MG63 (cell line): Measurements from ENCODE around the gene NEK10. TPM values are rescaled to one million over a fixed set of nuclear protein-coding genes. Genes with fewer than 3 reads are reported as not detected.
"Not testable (repeated sequence)": the region's sequence is repeated elsewhere in the genome, so short reads cannot be mapped to it uniquely, and the experiment has no call there.

Experiments used
- DNase-seq: peaks from one replicate; pipeline ENCODE4 v3.0.0-alpha.2; 2020
- H3K27me3 ChIP-seq: fragments of 250-450 bp; sonication (Bioruptor Pico); 2 replicates; pipeline ENCODE4 v1.5.1; 2020; ENCODE audit warnings: mild to moderate bottlenecking, moderate library complexity
- H3K36me3 ChIP-seq: fragments of 250-450 bp; sonication (Bioruptor Pico); 2 replicates; pipeline ENCODE4 v1.5.1; 2020; ENCODE audit warnings: mild to moderate bottlenecking, moderate library complexity
- H3K4me3 ChIP-seq: fragments of 250-450 bp; sonication (Bioruptor Pico); 2 replicates; pipeline ENCODE4 v1.5.1; 2020; ENCODE audit warnings: mild to moderate bottlenecking, moderate library complexity
- H3K9me3 ChIP-seq: fragments of 250-450 bp; sonication (Bioruptor Pico); 2 replicates; pipeline ENCODE4 v1.5.1; 2020; ENCODE audit warnings: mild to moderate bottlenecking, moderate library complexity
- total RNA-seq: library from RNA; depleted of rRNA; stranded (reverse); fragments of >200 nt; shearing (Covaris generic); gene quantifications from 2 replicates; pipeline ENCODE4 v1.2.3, GENCODE V29; 2014; ENCODE audit warnings: low replicate concordance

The NEK10 gene
- total RNA-seq, 1 experiment from 2014 or later: 4.7 TPM

DNA sequence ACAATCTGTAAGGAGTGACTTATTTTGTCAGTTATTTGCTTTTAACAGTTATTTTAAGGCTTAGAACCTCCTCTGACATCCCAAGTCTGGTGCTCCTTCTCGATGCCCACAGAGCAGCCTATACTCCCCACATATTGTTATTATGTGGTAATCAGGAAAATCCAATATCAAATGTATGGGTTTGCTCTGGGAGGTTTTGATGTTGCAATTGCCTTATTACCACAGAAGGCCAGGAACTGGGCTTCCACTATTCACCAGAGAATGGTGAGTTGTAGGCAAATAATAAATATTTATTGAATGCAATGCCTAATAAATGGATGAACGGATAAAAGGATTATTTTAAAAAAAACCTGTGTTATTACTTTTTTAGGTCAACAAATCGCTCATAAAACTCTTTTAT lies 12.2 kb downstream of the NEK10 start:
- no peak overlapping the region for H3K4me3 ChIP-seq
- no peaks in the 10 kb centered on the region for H3K9me3 ChIP-seq
- H3K27me3 ChIP-seq: no peaks in the 10 kb centered on the region
- H3K36me3 ChIP-seq: no peaks in the 10 kb centered on the region
- no peak for DNase-seq

DNA sequence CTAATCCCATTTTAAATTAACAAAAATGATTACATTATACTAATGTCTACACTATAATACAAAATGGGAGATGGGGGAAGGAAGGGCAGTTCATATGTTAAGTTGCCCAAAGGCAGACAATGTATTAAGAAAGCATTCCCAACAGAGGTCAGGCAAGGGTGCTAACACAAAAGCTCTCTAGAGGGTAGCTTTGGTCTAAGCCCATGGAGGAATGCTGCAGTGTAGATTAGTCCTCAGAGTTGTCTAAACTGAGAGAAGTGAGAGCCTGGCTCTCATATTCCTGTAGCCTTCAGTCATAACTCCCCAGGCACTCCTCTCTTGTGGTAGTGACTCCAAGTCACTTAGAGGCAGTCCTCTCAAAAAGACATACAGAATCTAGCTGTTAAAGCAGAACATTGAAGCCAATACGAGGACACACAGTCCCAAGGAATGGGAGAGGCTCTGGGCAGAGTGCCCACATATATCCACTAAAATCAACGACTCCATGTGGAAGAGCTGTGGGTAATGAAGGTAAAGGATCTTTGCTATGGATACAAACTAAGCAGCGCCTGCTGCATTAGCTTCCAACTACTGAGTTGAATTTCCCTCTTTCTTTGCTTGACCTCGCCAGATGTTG lies 14.5 kb downstream of the NEK10 start:
- Histone ChIP-seq H3K4me3 (no peak overlapping the region), H3K9me3 (no peaks in the 10 kb centered on the region), H3K27me3 (no peaks in the 10 kb centered on the region), H3K36me3 (no peaks in the 10 kb centered on the region; the same call in 1 of the 2 replicates)
- DNase-seq: no peak

DNA sequence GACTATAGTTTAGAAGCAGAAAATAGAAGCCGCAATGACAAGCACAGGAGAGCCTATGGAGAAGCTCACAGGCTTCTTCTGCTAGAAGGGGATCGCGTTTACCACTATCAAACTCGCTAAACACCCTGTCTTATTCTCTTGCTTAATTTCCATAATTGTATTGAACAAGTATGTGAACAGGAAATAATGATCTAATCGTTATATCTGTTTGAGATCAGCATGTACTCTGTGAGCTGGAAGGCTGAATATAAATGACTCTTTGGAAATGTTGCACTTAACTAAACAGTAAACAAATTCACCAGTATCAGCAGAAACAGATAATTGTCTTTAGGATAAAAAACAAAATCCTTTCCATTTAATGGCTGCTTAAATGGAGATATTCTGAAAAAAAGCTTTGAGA lies 15.0 kb downstream of the NEK10 start:
- no peaks in the 10 kb centered on the region for H3K9me3 ChIP-seq
- H3K27me3 ChIP-seq: no peaks in the 10 kb centered on the region
- H3K4me3 ChIP-seq: no peak overlapping the region
- no peak for DNase-seq
- H3K36me3 ChIP-seq: no peaks in the 10 kb centered on the region; the same call in 1 of the 2 replicates

DNA sequence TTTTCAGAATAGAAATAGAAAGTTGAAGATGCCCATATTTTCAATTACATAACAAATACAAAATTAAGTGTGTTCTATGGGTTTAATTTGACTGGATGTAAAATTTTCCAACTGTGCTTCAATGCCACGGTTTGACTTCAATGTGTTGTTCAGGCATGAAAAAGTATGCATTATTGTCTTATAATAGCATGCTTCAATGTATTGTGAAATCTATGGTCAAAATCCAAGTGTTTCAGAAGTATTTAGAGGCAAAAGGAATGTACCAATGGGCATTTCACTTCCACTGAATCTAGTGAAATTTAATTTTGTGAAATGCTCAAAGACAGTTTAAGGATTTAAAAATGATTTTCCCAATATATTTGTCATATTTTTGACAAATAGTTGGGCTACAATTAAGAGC lies 16.0 kb downstream of the NEK10 start:
- Histone ChIP-seq H3K9me3 (no peaks in the 10 kb centered on the region), H3K4me3 (no peak overlapping the region), H3K36me3 (no peaks in the 10 kb centered on the region; the same call in 1 of the 2 replicates), H3K27me3 (no peaks in the 10 kb centered on the region)
- DNase-seq: no peak

DNA sequence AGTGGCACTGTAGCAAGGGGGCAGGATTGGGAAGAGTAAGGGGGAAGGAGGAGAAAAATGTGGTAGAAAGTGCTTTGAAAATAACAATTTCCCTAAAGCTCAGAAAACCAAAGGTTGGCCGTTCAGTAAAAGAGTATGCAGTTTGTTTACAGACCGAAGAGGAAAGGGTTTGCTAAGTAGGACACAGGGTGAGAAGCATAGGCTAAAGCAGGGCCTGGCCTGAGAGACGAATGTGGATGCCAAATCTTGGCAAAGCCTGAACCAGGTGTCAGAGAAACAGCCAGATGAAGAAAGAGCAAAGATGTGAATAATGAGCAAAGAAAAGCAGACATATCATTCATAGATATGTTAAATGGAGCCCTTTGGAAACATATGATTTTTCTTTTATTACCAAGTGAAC lies 17.1 kb downstream of the NEK10 start:
- Histone ChIP-seq H3K36me3 (no peaks in the 10 kb centered on the region; the same call in 1 of the 2 replicates), H3K4me3 (no peak overlapping the region), H3K27me3 (no peaks in the 10 kb centered on the region), H3K9me3 (no peaks in the 10 kb centered on the region)
- DNase-seq: no peak

DNA sequence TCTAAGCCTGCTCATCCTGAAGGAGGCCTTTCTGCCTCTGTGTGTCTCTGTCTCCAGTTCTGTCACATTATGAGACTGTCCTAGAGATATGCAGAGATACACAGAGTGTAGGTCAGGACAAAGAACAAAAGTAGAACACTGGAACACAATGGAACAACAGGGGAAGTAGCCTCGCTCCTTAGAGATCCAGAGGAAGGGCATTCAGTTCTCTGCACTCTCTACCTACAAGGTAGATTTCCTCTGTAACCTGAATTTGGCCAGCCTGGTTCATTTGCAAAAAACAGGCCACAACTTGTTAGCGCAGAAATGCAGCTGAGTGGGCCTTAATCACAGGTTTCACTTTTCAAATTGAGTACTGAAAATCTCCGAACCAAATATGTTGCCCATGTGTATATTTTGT lies 19.4 kb downstream of the NEK10 start:
- H3K4me3 ChIP-seq: no peak overlapping the region
- DNase-seq: no peak
- no peaks in the 10 kb centered on the region for H3K27me3 ChIP-seq
- H3K36me3 ChIP-seq: peaks cover 3% of the 10 kb centered on the region
- H3K9me3 ChIP-seq: no peaks in the 10 kb centered on the region

DNA sequence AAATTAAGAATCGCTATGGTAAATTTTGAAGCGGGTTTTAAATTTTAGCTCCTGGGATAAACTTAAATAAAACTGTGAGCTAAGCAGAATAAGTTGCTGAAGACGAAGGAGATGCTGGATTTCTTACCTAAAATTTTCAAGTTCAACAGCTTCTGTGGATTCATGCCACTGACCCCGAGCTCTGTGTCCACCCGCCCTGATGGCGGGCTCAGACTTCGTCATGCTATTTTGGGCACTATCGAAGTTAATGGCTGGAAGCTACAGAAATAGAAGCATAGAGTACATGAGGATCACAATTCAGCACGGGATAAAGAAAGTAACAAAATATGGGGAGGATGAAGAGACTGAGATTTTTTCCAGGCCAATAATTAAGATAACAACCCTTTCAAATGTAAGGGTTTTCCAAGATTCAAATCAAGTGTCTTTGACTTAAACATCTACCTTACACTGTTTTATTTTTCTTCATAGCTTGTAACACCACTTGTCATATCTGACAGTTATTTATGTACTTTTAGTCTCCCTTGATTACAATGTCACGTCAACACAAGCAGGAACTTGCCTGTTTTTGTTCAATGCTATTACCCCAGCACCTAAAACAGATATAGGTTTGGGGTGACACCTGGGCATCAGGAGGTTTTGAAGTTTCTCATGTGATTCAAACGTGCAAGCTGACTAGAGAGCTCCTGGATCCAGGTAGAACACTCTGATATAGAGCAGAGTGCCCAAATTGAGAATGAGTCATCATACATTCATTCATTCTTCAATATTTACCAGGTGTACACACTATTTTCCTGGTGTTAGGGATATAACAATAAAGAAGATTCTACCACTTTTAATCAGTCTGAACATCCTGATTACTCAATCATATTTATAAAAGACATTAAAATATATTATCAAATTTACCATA lies 23.0 kb downstream of the NEK10 start:
- no peak for DNase-seq
- H3K36me3 ChIP-seq: peaks cover 8% of the 10 kb centered on the region
- no peaks in the 10 kb centered on the region for H3K27me3 ChIP-seq
- no peaks in the 10 kb centered on the region for H3K9me3 ChIP-seq
- no peak overlapping the region for H3K4me3 ChIP-seq

DNA sequence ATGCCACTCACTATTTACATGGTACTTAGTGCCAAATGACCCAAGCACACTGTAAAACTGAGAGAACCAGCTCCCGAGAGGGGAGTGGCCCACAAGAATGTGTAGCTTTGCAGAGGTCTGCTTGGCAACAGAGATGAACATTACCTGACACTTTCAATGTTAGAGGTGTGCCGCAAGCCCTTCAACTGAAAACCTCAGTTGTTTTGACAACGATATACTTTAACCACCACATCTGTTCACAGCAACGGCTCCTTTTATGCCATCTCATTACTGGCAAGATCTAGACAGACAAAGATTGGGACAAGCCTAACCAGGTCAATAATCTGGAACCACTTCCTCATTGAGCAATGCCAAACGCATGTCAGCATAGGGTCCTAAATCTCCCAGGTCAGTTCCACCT lies 23.7 kb downstream of the NEK10 start:
- no peak for DNase-seq
- H3K9me3 ChIP-seq: no peaks in the 10 kb centered on the region
- H3K4me3 ChIP-seq: no peak overlapping the region
- H3K27me3 ChIP-seq: no peaks in the 10 kb centered on the region
- peaks cover 8% of the 10 kb centered on the region for H3K36me3 ChIP-seq

DNA sequence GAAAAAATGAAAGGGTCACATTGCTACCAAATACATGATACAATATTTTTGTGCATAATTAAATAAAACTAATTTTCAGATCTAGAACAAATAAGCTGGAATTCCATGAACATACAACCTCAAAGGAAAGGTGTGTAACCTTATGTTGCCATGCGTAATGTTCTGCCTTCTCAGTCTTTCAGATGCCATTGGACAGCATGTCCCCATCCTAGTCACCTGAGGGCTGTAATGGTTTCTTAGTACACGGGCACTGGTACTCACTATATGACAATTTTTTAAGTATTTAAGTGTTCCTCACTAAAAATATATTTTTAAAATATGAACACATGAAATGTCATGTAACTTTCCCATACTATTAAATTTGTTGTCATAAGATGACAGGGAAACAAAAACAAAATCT lies 24.1 kb downstream of the NEK10 start:
- H3K27me3 ChIP-seq: no peaks in the 10 kb centered on the region
- peaks cover 8% of the 10 kb centered on the region for H3K36me3 ChIP-seq
- H3K9me3 ChIP-seq: no peaks in the 10 kb centered on the region
- DNase-seq: no peak
- no peak overlapping the region for H3K4me3 ChIP-seq

DNA sequence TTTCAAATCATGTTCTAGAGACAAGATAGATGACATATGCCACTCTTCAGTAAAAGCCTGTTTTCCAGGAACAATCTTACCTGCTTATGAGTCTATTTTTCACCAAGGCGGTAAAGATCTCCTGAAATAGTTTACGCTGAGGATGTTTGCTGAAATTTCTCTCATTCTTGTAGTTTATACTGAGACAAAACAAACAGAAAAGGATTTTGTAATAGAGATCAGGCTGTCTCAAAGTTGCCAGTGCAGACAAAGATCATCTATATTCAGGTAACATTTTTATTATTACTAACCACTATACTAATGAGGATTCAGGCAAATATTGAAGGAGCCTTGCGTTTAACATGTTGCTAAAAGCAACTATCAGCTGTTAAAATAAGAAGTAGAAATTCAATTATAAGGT lies 25.0 kb downstream of the NEK10 start:
- no peaks in the 10 kb centered on the region for H3K27me3 ChIP-seq
- H3K36me3 ChIP-seq: peaks cover 8% of the 10 kb centered on the region
- no peaks in the 10 kb centered on the region for H3K9me3 ChIP-seq
- no peak overlapping the region for H3K4me3 ChIP-seq
- no peak for DNase-seq

DNA sequence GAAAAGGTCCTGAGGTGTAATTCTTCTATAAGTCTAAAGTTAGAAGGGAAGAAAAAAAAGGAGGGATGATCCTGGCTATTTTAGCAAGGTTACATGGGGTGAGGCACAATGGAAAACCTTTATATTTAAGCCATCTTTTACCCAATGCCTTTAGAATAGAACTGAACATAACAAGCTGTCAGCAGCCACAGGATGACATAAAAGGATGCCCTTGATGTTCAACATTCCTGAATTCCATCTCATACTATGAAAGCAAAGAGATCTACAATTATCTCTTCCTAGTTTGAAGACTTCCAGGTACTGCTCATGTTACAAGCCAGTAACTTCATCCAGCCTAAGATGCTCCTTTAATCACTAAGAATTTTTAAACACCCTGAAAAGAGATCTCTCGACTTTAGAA lies 26.9 kb downstream of the NEK10 start:
- Histone ChIP-seq H3K9me3 (no peaks in the 10 kb centered on the region), H3K4me3 (no peak overlapping the region), H3K36me3 (peaks cover 11% of the 10 kb centered on the region), H3K27me3 (no peaks in the 10 kb centered on the region)
- no peak for DNase-seq

DNA sequence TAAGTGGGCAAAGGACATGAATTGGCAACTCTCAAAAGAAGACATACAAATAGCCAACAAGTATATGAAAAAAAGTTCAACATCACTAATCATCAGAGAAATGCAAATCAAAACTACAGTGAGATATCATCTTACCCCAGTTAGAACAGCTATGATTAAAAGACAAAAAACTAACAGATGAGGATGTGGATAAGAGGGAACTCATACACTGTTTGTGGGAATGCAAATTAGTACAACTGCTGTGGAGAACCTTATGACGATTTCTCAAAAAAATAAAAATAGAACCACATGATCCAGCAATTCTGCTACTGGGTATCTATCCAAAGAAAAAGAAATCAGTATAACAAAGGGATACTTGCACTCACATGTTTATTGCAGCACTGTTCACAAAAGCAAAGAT lies 28.6 kb downstream of the NEK10 start:
- H3K36me3 ChIP-seq: peaks cover 11% of the 10 kb centered on the region
- no peaks in the 10 kb centered on the region for H3K9me3 ChIP-seq
- no peaks in the 10 kb centered on the region for H3K27me3 ChIP-seq
- no peak overlapping the region for H3K4me3 ChIP-seq
- no peak for DNase-seq

DNA sequence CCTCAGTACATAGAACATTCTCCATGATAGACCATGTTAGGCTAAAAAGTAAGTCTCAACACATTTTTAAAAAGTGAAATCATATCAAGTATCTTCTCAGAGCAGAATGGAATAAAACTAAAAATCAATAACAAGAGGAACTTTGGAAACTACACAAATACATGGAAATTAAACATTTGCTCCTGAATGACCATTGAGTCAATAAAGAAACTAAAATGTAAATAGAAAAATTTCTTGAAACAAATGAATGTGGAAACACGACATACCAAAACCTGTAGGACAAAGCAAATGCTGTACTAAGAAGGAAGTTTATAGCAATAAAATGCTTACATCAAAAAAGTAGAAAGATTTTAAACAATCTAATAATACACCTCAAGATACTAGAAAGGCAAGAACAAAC lies 33.6 kb downstream of the NEK10 start:
- Histone ChIP-seq H3K27me3 (no peaks in the 10 kb centered on the region), H3K4me3 (no peak overlapping the region), H3K36me3 (peaks cover 2% of the 10 kb centered on the region; the same call in 1 of the 2 replicates), H3K9me3 (no peaks in the 10 kb centered on the region)
- DNase-seq: no peak

DNA sequence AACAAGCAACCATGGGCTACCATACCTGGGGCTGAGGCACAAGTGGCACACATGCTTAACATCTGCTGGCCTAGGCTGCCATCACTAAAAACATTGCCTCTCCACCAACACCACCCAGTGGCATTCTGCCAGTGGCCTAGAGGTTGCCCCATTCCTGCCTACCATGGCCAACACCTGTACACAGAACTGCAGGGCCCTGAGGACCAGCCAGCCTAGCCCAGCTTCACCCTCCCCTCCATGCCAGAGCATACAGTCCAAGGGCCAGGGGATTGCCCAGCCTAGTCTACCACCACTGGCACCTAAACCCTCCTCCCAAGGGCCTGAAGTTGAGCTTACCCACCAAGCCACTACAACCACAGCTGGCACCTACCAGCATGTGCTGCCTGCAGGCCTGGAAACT lies 35.3 kb downstream of the NEK10 start:
- peaks cover 9% of the 10 kb centered on the region for H3K36me3 ChIP-seq
- H3K4me3 ChIP-seq: no peak overlapping the region
- no peaks in the 10 kb centered on the region for H3K9me3 ChIP-seq
- no peaks in the 10 kb centered on the region for H3K27me3 ChIP-seq
- DNase-seq: no peak

DNA sequence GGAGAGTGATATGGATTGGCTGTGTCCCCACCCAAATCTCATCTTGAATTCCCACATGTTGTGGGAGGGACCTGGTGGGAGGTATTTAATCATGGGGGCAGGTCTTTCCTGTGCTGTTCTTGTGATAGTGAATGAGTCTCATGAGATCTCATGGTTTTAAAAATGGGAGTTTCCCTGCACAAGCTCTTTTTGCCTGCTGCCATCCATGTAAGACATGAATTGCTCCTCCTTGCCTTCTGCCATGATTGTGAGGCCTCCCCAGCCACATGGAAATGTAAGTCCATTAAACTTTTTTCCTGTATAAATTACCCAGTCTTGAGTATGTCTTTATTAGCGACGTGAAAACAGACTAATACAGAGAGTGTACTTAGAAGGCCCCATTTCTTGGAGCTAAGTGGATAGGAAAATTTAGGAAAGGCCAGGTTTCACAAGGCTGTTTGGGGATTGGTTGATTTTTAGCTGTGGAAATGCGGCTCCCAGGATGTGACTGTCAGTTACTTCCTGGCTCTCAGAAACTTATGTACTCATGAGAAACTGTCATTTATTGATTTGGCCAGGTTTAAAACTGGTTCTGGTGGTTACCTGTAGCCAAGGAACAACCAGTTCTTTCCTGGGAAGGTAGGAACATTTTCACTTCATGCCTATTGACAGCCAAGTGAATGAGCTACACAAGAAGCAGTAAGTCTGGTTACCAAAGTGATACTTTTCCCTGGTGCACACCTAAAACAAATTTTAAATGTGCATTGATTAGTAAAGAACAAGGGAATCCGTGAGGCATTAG lies 40.0 kb downstream of the NEK10 start:
- not testable (repeated sequence) for H3K27me3 ChIP-seq, H3K36me3 ChIP-seq, DNase-seq, H3K4me3 ChIP-seq, H3K9me3 ChIP-seq

DNA sequence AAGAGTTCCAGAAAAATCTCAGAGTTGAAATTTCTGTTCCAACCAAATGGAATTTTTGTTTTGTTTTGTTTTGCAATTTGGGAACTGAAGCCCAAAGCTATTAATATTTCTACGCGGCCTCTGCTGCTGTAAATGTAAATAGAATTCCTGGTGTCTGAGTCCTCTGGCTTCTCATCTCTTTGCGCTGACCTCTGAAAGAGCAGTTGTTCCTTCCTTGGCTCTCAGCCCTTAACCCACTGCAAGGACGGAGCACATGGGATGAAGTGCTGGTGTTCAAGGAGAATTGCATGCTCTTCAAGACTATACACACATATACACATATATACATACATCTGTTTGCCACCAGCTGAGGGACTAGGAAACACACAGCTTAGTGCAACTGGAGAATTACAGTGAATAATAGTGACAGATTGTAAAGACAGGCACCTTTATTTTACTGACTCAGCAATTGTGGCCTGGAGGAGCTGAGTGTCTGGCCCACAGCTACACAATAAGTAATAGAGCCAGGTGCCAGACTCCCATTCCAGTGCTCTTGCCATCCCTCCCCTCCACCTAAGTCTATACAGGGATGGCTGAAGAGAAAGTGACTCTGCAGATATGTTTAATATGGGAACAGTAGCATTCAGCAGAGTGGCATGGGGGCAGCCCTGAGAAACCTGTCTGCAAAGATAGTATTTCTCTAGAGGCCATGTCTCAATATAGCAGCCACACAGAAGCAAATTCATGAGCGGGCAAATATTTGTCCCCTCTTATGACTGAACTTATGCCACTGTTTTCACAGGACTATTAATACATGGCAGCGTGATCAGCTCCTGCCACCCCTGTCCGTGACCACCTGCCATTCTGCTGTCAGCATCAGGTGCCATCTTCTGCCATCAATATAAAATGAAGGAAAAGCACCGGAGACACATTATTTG lies 42.3 kb downstream of the NEK10 start:
- DNase-seq: peak; percentile 78
- Histone ChIP-seq H3K27me3 (no peaks in the 10 kb centered on the region), H3K9me3 (no peaks in the 10 kb centered on the region), H3K4me3 (no peak overlapping the region), H3K36me3 (peaks cover 8% of the 10 kb centered on the region)
